Neural progenitor cell (in vitro differentiated cells): ENCODE measurements around the gene FAM227A. TPM values are rescaled to one million over a fixed set of nuclear protein-coding genes. Genes with fewer than 3 reads are reported as not detected.

Source experiments
- DNase-seq: peaks from one replicate; pipeline ENCODE4 v3.0.0-alpha.2; 2016; ENCODE audit warnings: low spot score
- H2AFZ ChIP-seq: fragments of 200-600 bp; sonication (generic); replicated peaks from 2 replicates; pipeline ENCODE4 v1.6.1; 2016; ENCODE audit warnings: antibody characterized with exemption
- H3F3A ChIP-seq: fragments of 200-600 bp; sonication (generic); 2 replicates; pipeline ENCODE4 v1.6.1; 2016; ENCODE audit warnings: antibody characterized with exemption, low read depth
- H3K27ac ChIP-seq: fragments of 200-600 bp; sonication (generic); 2 replicates; pipeline ENCODE4 v1.5.1; 2016; ENCODE audit warnings: mild to moderate bottlenecking
- H3K27me3 ChIP-seq: fragments of 200-600 bp; sonication (generic); 2 replicates; pipeline ENCODE4 v1.6.1; 2016; ENCODE audit warnings: mild to moderate bottlenecking, moderate library complexity
- H3K36me3 ChIP-seq: fragments of 200-600 bp; sonication (generic); 2 replicates; pipeline ENCODE4 v1.5.1; 2016
- H3K4me1 ChIP-seq: fragments of 200-600 bp; sonication (generic); 2 replicates; pipeline ENCODE4 v1.6.1; 2016; ENCODE audit warnings: mixed run types
- H3K4me2 ChIP-seq: fragments of 200-600 bp; sonication (generic); 2 replicates; pipeline ENCODE4 v1.6.1; 2016
- H3K4me3 ChIP-seq: fragments of 200-600 bp; sonication (generic); 2 replicates; pipeline ENCODE4 v1.5.1; 2016
- H3K79me2 ChIP-seq: fragments of 200-600 bp; sonication (generic); 2 replicates; pipeline ENCODE4 v1.6.1; 2016; ENCODE audit warnings: low read depth
- H3K9ac ChIP-seq: fragments of 200-600 bp; sonication (generic); 2 replicates; pipeline ENCODE4 v1.6.1; 2016
- H3K9me3 ChIP-seq: fragments of 200-600 bp; sonication (generic); 2 replicates; pipeline ENCODE4 v1.5.1; 2016; ENCODE audit warnings: low read depth
- H4K20me1 ChIP-seq: fragments of 200-600 bp; sonication (generic); 2 replicates; pipeline ENCODE4 v1.6.1; 2016; ENCODE audit warnings: low read depth
- H3K27ac Mint-ChIP-seq: 3 replicates; pipeline ENCODE4 v1.8.0; 2021; ENCODE audit warnings: mixed read lengths
- H3K27me3 Mint-ChIP-seq: 2 replicates; pipeline ENCODE4 v1.8.0; 2022; ENCODE audit warnings: low read depth, mild to moderate bottlenecking, inconsistent platforms, moderate library complexity, mixed read lengths; ENCODE audit not compliant: insufficient read depth
- H3K36me3 Mint-ChIP-seq: 3 replicates; pipeline ENCODE4 v1.8.0; 2021; ENCODE audit warnings: mixed read lengths
- H3K4me1 Mint-ChIP-seq: 3 replicates; pipeline ENCODE4 v1.8.0; 2021; ENCODE audit warnings: mixed read lengths
- H3K4me3 Mint-ChIP-seq: 3 replicates; pipeline ENCODE4 v1.8.0; 2021; ENCODE audit warnings: mild to moderate bottlenecking, moderate library complexity, mixed read lengths
- H3K9me3 Mint-ChIP-seq: 3 replicates; pipeline ENCODE4 v1.8.0; 2020; ENCODE audit warnings: mixed read lengths
- CTCF ChIP-seq: fragments of 200-600 bp; sonication (generic); IDR thresholded peaks from 2 replicates; pipeline ENCODE4 v1.5.1; 2017; ENCODE audit warnings: antibody characterized with exemption, mild to moderate bottlenecking
- EZH2 ChIP-seq: fragments of 200-600 bp; sonication (generic); IDR thresholded peaks from 2 replicates; pipeline ENCODE4 v1.6.1; 2017; ENCODE audit warnings: antibody characterized with exemption, mild to moderate bottlenecking, moderate library complexity
- EZH2phosphoT487 ChIP-seq: fragments of 200-600 bp; sonication (generic); IDR thresholded peaks from 2 replicates; pipeline ENCODE4 v1.6.1; 2017; ENCODE audit warnings: antibody characterized with exemption
- total RNA-seq: library from RNA; depleted of rRNA; stranded (reverse); fragments of >200 nt; gene quantifications from 2 replicates; pipeline ENCODE4 v1.2.3, GENCODE V29; 2015; ENCODE audit warnings: low replicate concordance

Gene FAM227A
- total RNA-seq, 1 donor from 2014 or later: 32.7 TPM

- no peak for DNase-seq
- Histone ChIP-seq H3K79me2 (no peaks in the 10 kb centered on the region), H4K20me1 (no peaks in the 10 kb centered on the region), H3K4me1 (no peaks in the 10 kb centered on the region), H3K4me3 (no peak overlapping the region), H3K27ac (no peak overlapping the region), H3K9ac (no peak overlapping the region), H2AFZ (no peak overlapping the region), H3K4me2 (no peak overlapping the region), H3F3A (no peaks in the 10 kb centered on the region), H3K36me3 (no peaks in the 10 kb centered on the region), H3K9me3 (no peaks in the 10 kb centered on the region), H3K27me3 (no peaks in the 10 kb centered on the region)
- no peaks in the 10 kb centered on the region for H3K4me1 Mint-ChIP-seq
- H3K9me3 Mint-ChIP-seq: no peaks in the 10 kb centered on the region
- H3K27ac Mint-ChIP-seq: no peak overlapping the region
- peaks cover 5% of the 10 kb centered on the region for H3K27me3 Mint-ChIP-seq
- no peak overlapping the region for H3K4me3 Mint-ChIP-seq
- no peak for TF ChIP-seq CTCF
- no peak for TF ChIP-seq EZH2phosphoT487
- no peak for TF ChIP-seq EZH2
- peaks cover 36% of the 10 kb centered on the region for H3K36me3 Mint-ChIP-seq
These were observed 48.5 kb downstream of the FAM227A start for GRCh38 chr22:38607680-38608079.

- no peak overlapping the region for H3K4me2 ChIP-seq
- no peak overlapping the region for H3K4me3 Mint-ChIP-seq
- DNase-seq: no peak
- TF ChIP-seq EZH2 (no peak), EZH2phosphoT487 (no peak), CTCF (no peak)
- no peak overlapping the region for H3K27ac Mint-ChIP-seq
- peaks cover 17% of the 10 kb centered on the region for H3K36me3 Mint-ChIP-seq
- no peak overlapping the region for H3K4me3 ChIP-seq
- H2AFZ ChIP-seq: no peak overlapping the region
- no peak overlapping the region for H3K27ac ChIP-seq
- no peak overlapping the region for H3K9ac ChIP-seq
- H3K4me1 ChIP-seq: no peaks in the 10 kb centered on the region
- H3K36me3 ChIP-seq: no peaks in the 10 kb centered on the region
- no peaks in the 10 kb centered on the region for H3K4me1 Mint-ChIP-seq
- no peaks in the 10 kb centered on the region for H3F3A ChIP-seq
- peaks cover 2% of the 10 kb centered on the region for H3K27me3 Mint-ChIP-seq
- no peaks in the 10 kb centered on the region for H3K9me3 ChIP-seq
- H3K79me2 ChIP-seq: no peaks in the 10 kb centered on the region
- H3K9me3 Mint-ChIP-seq: no peaks in the 10 kb centered on the region
- H4K20me1 ChIP-seq: no peaks in the 10 kb centered on the region
- no peaks in the 10 kb centered on the region for H3K27me3 ChIP-seq
These were observed 54.0 kb downstream of the FAM227A start for GRCh38 chr22:38602166-38602565.

GRCh38 chr22:38601221-38601764 lies 54.9 kb downstream of the FAM227A start:
- Histone ChIP-seq H3K4me1 (no peaks in the 10 kb centered on the region), H3K79me2 (no peaks in the 10 kb centered on the region), H3K27me3 (no peaks in the 10 kb centered on the region), H3K36me3 (no peaks in the 10 kb centered on the region), H3K9ac (no peak overlapping the region), H3F3A (no peaks in the 10 kb centered on the region), H3K9me3 (no peaks in the 10 kb centered on the region), H2AFZ (no peak overlapping the region), H3K4me3 (no peak overlapping the region), H4K20me1 (no peaks in the 10 kb centered on the region), H3K4me2 (no peak overlapping the region), H3K27ac (no peak overlapping the region)
- DNase-seq: no peak
- H3K4me1 Mint-ChIP-seq: no peaks in the 10 kb centered on the region
- TF ChIP-seq CTCF (no peak), EZH2phosphoT487 (no peak), EZH2 (no peak)
- no peaks in the 10 kb centered on the region for H3K9me3 Mint-ChIP-seq
- peaks cover 13% of the 10 kb centered on the region for H3K36me3 Mint-ChIP-seq
- H3K27ac Mint-ChIP-seq: no peak overlapping the region
- H3K4me3 Mint-ChIP-seq: no peak overlapping the region
- H3K27me3 Mint-ChIP-seq: no peaks in the 10 kb centered on the region
